ENCODE measurements around the gene WDR64. TPM values are rescaled to one million over a fixed set of nuclear protein-coding genes. Genes with fewer than 3 reads are reported as not detected.

WDR64 gene
- total and polyA plus RNA-seq, 2 experiments from 2014 or later = not detected

DNA sequence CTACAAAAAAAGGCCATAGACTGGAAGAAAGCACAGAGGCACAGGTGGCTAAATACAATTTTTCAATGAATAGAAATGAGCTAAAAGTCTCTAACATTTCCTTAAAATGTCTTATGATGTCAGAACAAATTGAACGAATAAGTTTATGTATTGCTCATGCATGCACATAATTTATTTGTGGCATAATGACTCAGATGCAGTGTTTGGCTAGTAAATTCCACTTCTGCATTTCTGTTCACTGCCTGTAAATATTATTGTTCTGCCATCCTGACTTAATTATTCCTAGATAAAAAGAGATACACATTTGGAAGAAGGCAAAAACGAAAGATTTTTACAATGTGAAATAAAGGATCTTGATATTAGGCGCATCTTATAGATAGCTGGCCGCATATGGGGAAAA, 169.3 kb downstream of the WDR64 start:
- no peak overlapping the region for H3K4me3 Mint-ChIP-seq
- Histone ChIP-seq H3F3A (replicated peaks; ENCODE audit: low read depth) (no peaks in the 10 kb centered on the region), H3K27ac (ENCODE audit: low read depth) (no peak overlapping the region), H2AFZ (no peak overlapping the region), H3K4me1 (ENCODE audit: insufficient read depth) (no peaks in the 10 kb centered on the region), H3K4me3 (no peak overlapping the region), H3K79me2 (replicated peaks; ENCODE audit: insufficient read depth) (no peaks in the 10 kb centered on the region), H3K27me3 (ENCODE audit: insufficient read depth) (no peaks in the 10 kb centered on the region), H3K36me3 (ENCODE audit: insufficient read depth) (no peaks in the 10 kb centered on the region), H3K9me2 (ENCODE audit: insufficient read depth) (no peaks in the 10 kb centered on the region), H4K20me1 (replicated peaks; ENCODE audit: insufficient read depth) (no peaks in the 10 kb centered on the region), H3K4me2 (no peak overlapping the region)
- no peaks in the 10 kb centered on the region for H3K4me1 Mint-ChIP-seq
- no peak overlapping the region for H3K27ac Mint-ChIP-seq
- no peaks in the 10 kb centered on the region for H3K36me3 Mint-ChIP-seq (ENCODE audit: low read depth)
- H3K27me3 Mint-ChIP-seq (ENCODE audit: insufficient read depth, low read depth, poor library complexity) = peaks cover 3% of the 10 kb centered on the region
- no peak for ATAC-seq
- no peak for DNase-seq (ENCODE audit: low spot score)
- H3K9me3 Mint-ChIP-seq = no peaks in the 10 kb centered on the region
- TF ChIP-seq STAT1 (IDR thresholded peaks at IDR 0.05; ENCODE audit: unreplicated experiment) (no peak), NANOG (IDR thresholded peaks at IDR 0.05; ENCODE audit: borderline replicate concordance) (no peak), POLR2AphosphoS5 (IDR thresholded peaks at IDR 0.05; ENCODE audit: low read depth) (no peak), CREB1 (CRISPR knock-in tag; IDR thresholded peaks at IDR 0.05; ENCODE audit: low read depth) (no peak), CTCF (conservative IDR thresholded peaks at IDR 0.05; ENCODE audit: low read depth in 2 of 2) (no peak), EZH2 (IDR thresholded peaks at IDR 0.05; ENCODE audit: low read depth, unreplicated experiment) (no peak), ZNF462 (CRISPR knock-in tag; IDR thresholded peaks at IDR 0.05) (no peak), JUNB (IDR thresholded peaks at IDR 0.05; ENCODE audit: unreplicated experiment) (no peak), ZNF114 (CRISPR knock-in tag; IDR thresholded peaks at IDR 0.05) (no peak), ZNF331 (CRISPR knock-in tag; IDR thresholded peaks at IDR 0.05; ENCODE audit: low read depth) (no peak), EZH2phosphoT487 (IDR thresholded peaks at IDR 0.05; ENCODE audit: unreplicated experiment) (no peak)
- TF ChIP-seq, protein P1, sequence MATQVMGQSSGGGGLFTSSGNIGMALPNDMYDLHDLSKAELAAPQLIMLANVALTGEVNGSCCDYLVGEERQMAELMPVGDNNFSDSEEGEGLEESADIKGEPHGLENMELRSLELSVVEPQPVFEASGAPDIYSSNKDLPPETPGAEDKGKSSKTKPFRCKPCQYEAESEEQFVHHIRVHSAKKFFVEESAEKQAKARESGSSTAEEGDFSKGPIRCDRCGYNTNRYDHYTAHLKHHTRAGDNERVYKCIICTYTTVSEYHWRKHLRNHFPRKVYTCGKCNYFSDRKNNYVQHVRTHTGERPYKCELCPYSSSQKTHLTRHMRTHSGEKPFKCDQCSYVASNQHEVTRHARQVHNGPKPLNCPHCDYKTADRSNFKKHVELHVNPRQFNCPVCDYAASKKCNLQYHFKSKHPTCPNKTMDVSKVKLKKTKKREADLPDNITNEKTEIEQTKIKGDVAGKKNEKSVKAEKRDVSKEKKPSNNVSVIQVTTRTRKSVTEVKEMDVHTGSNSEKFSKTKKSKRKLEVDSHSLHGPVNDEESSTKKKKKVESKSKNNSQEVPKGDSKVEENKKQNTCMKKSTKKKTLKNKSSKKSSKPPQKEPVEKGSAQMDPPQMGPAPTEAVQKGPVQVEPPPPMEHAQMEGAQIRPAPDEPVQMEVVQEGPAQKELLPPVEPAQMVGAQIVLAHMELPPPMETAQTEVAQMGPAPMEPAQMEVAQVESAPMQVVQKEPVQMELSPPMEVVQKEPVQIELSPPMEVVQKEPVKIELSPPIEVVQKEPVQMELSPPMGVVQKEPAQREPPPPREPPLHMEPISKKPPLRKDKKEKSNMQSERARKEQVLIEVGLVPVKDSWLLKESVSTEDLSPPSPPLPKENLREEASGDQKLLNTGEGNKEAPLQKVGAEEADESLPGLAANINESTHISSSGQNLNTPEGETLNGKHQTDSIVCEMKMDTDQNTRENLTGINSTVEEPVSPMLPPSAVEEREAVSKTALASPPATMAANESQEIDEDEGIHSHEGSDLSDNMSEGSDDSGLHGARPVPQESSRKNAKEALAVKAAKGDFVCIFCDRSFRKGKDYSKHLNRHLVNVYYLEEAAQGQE (IDR thresholded peaks at IDR 0.05; ENCODE audit: unreplicated experiment) = no peak
- TF ChIP-seq, protein P2, sequence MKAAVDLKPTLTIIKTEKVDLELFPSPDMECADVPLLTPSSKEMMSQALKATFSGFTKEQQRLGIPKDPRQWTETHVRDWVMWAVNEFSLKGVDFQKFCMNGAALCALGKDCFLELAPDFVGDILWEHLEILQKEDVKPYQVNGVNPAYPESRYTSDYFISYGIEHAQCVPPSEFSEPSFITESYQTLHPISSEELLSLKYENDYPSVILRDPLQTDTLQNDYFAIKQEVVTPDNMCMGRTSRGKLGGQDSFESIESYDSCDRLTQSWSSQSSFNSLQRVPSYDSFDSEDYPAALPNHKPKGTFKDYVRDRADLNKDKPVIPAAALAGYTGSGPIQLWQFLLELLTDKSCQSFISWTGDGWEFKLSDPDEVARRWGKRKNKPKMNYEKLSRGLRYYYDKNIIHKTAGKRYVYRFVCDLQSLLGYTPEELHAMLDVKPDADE (IDR thresholded peaks at IDR 0.05) = no peak
